Astrocyte of the hippocampus (primary cell): ENCODE measurements around the gene ABL1.

ENCODE experiments used
- DNase-seq: peaks from one replicate; pipeline ENCODE4 v3.0.0; 2011; ENCODE audit warnings: low read depth, low spot score

The ABL1 gene

DNA sequence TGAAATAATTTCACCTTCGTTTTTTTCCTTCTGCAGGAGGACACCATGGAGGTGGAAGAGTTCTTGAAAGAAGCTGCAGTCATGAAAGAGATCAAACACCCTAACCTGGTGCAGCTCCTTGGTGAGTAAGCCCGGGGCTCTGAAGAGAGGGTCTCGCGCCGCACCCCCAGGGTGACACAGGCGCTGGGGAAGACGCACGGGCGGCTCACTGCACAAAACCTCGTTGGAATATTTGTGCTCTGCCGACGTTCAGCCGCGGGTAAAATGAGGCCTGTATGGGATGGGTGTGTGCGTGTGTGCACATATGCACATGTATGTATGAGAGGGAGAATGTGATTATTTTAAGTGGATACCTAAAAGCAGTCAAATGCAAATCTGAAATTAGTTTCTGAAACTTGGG is 37.0 kb downstream of the ABL1 start:
- DNase-seq = no peak

DNA sequence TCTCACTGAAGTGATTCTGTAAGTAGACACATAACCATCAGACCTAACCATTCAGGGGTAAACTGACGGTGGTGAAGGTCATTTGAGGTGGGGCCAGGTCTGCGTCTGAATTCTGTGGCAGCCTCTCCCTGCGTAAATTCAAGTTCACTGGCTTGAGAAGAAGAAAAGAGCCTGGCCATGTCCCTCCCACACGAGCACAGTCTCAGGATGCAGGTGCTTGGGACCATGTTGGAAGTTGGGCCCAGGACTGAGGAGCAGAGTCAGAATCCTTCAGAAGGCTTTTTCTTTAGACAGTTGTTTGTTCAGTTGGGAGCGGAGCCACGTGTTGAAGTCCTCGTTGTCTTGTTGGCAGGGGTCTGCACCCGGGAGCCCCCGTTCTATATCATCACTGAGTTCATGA is 37.5 kb downstream of the ABL1 start:
- no peak for DNase-seq

DNA sequence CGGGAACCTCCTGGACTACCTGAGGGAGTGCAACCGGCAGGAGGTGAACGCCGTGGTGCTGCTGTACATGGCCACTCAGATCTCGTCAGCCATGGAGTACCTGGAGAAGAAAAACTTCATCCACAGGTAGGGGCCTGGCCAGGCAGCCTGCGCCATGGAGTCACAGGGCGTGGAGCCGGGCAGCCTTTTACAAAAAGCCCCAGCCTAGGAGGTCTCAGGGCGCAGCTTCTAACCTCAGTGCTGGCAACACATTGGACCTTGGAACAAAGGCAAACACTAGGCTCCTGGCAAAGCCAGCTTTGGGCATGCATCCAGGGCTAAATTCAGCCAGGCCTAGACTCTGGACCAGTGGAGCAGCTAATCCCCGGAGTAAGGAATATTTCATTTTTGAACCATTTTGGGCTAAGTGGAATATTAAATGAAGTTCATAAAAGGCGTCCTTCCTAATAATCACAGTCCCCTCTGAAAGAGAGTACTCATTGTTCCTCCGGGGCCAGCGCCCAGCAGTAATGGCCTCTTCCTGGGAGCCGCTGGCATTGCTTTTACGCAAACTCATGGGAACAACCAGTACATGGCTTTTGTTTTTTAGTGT is 38.0 kb downstream of the ABL1 start:
- DNase-seq = peak; percentile 79

DNA sequence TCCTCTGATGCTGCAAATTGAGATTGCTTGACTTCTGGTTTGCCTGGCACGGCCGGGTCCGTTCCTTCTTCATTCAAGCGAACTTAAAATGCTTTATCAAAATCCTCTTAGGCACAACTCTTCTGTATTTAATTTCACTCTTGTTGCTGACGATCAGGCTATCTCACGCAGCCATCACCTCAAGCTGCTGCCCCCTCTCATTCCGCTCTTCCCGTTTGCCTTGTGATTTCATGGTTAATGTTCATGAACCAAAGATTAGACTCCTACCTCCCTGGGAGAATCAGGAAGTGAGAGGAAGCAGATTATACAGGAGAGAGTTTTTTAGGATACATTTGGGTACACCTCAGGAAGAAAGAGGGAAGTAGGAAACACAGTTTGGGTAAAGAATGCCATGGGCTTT is 38.9 kb downstream of the ABL1 start:
- DNase-seq = no peak

DNA sequence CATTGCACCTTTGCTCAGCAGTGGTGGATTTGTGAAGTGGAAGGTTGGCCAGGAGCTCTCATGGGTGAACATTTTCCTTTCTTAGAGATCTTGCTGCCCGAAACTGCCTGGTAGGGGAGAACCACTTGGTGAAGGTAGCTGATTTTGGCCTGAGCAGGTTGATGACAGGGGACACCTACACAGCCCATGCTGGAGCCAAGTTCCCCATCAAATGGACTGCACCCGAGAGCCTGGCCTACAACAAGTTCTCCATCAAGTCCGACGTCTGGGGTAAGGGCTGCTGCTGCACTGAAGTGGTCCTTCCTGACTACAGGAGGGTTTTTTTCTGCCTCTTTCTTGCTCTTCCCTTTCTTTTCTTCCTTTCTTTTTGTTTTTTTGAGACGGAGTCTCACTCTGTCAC is 39.7 kb downstream of the ABL1 start:
- DNase-seq = no peak

DNA sequence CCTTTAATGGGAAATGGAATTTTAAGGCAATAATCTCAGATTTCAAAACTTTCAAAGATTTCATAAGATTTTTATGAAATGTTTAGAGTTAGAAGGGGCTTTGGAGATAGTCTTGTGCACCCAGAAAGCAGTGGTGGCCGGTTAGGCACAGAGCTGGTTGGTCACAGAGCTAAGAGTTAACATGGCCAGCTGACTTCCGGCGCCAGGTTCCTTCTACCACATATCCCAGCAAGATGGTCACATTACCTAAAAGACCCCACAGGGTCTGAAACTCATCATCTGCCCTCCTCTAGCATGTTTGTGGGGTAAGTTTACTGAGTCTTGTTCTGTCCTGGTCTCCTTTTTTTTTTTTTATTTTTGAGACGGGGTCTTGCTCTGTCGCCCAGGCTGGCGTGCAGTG is 42.2 kb downstream of the ABL1 start:
- DNase-seq = no peak

DNA sequence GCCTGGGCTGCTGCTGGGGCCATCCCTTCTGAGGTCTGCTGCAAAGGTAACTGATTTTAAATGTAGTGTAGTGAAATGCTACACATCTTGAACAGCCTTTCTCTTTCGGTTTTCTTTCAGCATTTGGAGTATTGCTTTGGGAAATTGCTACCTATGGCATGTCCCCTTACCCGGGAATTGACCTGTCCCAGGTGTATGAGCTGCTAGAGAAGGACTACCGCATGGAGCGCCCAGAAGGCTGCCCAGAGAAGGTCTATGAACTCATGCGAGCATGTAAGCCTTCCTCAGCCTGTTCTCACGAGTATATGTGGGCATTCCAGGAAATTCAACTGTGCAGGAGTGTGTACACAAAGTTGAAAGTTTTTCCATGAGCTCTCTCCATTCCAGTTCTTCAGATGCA is 43.2 kb downstream of the ABL1 start:
- DNase-seq = no peak

DNA sequence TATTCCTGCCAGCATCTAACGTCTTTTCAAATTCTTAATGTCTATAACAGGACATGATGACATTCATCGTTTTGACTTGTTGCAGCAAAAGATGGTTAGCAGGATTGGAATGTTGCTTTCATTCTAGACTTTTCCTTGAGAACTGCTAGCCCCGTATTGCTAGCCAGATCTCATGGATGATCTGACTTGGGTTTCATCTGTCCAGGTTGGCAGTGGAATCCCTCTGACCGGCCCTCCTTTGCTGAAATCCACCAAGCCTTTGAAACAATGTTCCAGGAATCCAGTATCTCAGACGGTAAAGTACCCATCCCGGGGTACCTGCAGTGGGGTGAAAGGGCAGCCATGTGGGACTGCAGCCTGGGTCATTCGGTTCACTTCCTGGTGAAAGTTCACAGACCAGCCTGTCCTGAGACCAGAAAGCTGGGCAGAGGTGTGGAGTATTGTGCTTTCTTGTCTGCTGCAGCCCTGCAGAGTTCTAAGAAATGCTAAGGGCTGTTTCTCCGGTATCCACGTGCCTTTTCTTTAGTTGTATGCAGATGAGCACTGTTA is 44.9 kb downstream of the ABL1 start:
- no peak for DNase-seq

DNA sequence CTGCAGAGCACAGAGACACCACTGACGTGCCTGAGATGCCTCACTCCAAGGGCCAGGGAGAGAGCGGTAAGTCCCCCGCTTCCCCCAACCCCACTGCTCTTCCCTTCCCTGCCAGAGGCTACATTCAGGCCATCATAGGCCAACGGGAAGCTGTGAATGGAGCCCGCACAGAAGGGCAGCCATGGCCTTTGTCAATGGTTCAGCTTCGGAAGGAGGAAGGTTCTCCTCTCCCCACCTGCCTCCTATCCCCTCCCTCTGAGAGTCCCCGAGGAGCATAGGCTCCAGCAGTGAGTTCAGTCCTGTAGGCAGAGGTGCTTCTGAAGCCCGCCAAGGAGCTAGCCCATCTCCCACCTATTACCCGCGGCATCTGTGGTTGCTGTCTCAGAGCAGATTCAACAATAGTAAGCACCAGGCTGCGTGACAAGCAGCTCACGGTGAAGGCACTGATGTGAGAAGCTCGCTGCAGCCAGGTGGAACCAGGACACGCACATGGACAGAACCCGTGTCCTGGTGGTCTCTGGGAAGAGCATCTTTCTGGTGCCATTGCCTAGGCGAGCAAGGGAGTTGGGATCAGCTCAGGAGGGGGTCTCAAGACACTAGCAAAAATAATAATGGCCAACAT is 45.7 kb downstream of the ABL1 start:
- DNase-seq = no peak

DNA sequence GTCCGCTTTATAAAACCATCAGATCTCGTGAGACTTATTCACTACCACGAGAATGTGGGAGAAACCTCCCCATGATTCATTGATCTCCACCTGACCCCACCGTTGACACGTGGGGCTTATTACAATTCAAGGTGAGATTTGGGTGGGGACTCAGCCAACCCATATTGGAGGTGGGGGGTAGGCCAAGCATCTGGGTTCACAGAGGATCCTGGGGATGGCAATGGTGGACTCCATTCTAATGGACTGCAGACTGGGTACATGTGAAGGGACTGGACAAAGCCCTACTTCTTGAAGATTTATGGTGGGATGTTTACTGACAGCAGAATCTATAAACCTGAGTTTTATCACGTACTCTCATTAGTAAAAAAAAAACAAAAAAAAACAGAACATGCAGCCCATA is 46.5 kb downstream of the ABL1 start:
- DNase-seq = no peak

DNA sequence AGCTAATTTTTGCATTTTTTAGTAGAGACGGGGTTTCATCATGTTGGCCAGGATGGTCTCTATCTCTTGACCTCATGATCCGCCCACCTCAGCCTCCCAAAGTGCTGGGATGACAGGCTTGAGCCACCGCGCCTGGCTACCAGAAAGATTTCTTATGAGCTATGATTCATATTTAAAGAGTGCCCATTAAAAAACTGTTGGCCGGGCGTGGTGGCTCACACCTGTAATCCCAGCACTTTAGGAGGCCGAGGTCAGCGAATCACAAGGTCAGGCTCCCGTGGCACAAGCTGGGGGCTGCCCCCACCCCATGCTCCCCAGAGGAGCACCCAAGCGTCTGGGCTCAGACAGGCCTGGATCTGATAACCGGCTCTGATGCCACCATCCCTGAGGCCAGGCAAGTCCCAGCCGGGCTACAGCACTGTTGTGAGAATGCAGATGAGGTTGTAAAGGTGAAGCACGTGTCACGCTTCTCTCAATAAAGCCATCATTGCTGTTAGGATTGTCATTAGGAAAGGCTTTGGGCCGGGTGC is 47.7 kb downstream of the ABL1 start:
- no peak for DNase-seq

DNA sequence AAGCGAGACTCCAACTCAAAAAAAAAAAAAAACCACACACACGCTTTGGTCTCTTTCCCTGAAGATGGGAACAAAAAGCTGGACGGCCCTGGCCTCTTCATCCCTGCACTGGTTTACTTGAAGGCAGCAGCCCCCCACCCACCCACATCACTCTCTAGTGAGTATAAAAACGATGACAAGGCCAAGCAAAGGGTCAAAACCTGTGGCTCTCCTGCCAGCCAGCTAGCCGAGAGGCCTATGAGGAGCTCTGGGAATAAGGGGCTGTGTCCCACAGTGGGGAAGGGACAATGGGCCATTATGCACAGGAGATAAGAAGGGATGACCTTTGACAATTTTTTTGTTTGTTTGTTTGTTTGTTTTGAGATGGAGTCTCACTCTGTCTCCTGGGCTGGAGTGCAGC is 48.4 kb downstream of the ABL1 start:
- no peak for DNase-seq

DNA sequence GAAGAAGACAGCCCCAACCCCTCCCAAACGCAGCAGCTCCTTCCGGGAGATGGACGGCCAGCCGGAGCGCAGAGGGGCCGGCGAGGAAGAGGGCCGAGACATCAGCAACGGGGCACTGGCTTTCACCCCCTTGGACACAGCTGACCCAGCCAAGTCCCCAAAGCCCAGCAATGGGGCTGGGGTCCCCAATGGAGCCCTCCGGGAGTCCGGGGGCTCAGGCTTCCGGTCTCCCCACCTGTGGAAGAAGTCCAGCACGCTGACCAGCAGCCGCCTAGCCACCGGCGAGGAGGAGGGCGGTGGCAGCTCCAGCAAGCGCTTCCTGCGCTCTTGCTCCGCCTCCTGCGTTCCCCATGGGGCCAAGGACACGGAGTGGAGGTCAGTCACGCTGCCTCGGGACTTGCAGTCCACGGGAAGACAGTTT is 49.1 kb downstream of the ABL1 start:
- no peak for DNase-seq

DNA sequence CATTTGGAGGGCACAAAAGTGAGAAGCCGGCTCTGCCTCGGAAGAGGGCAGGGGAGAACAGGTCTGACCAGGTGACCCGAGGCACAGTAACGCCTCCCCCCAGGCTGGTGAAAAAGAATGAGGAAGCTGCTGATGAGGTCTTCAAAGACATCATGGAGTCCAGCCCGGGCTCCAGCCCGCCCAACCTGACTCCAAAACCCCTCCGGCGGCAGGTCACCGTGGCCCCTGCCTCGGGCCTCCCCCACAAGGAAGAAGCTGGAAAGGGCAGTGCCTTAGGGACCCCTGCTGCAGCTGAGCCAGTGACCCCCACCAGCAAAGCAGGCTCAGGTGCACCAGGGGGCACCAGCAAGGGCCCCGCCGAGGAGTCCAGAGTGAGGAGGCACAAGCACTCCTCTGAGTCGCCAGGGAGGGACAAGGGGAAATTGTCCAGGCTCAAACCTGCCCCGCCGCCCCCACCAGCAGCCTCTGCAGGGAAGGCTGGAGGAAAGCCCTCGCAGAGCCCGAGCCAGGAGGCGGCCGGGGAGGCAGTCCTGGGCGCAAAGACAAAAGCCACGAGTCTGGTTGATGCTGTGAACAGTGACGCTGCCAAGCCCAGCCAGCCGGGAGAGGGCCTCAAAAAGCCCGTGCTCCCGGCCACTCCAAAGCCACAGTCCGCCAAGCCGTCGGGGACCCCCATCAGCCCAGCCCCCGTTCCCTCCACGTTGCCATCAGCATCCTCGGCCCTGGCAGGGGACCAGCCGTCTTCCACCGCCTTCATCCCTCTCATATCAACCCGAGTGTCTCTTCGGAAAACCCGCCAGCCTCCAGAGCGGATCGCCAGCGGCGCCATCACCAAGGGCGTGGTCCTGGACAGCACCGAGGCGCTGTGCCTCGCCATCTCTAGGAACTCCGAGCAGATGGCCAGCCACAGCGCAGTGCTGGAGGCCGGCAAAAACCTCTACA is 49.8 kb downstream of the ABL1 start:
- no peak for DNase-seq

DNA sequence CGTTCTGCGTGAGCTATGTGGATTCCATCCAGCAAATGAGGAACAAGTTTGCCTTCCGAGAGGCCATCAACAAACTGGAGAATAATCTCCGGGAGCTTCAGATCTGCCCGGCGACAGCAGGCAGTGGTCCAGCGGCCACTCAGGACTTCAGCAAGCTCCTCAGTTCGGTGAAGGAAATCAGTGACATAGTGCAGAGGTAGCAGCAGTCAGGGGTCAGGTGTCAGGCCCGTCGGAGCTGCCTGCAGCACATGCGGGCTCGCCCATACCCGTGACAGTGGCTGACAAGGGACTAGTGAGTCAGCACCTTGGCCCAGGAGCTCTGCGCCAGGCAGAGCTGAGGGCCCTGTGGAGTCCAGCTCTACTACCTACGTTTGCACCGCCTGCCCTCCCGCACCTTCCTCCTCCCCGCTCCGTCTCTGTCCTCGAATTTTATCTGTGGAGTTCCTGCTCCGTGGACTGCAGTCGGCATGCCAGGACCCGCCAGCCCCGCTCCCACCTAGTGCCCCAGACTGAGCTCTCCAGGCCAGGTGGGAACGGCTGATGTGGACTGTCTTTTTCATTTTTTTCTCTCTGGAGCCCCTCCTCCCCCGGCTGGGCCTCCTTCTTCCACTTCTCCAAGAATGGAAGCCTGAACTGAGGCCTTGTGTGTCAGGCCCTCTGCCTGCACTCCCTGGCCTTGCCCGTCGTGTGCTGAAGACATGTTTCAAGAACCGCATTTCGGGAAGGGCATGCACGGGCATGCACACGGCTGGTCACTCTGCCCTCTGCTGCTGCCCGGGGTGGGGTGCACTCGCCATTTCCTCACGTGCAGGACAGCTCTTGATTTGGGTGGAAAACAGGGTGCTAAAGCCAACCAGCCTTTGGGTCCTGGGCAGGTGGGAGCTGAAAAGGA is 50.7 kb downstream of the ABL1 start:
- DNase-seq = no peak

DNA sequence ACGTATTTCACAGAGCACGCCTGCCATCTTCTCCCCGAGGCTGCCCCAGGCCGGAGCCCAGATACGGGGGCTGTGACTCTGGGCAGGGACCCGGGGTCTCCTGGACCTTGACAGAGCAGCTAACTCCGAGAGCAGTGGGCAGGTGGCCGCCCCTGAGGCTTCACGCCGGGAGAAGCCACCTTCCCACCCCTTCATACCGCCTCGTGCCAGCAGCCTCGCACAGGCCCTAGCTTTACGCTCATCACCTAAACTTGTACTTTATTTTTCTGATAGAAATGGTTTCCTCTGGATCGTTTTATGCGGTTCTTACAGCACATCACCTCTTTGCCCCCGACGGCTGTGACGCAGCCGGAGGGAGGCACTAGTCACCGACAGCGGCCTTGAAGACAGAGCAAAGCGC is 51.9 kb downstream of the ABL1 start:
- no peak for DNase-seq

DNA sequence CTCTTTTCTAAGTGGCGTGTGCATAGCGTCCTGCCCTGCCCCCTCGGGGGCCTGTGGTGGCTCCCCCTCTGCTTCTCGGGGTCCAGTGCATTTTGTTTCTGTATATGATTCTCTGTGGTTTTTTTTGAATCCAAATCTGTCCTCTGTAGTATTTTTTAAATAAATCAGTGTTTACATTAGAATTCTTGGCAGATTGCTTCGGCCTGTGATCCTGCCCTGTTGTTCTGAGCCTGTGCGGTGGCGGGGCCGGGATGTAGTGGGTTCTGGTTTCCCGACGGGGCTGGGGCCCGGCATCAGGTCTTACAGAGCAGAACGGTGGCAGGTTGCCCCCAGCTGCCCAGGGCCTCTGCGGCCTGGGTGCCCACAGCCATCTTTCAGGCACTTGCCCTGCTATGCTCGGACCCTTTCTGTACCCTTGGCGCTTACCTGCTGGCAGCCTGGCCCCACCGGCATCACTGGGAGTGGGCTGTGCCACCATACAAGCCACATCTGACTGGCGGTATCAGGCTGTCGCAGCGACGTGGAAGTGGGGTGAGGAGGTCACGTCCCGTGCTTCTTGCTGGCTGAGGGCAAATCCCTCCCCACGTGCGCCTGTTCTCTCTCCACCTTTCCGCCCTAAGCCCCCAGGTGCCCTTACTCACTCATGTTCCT is 52.6 kb downstream of the ABL1 start:
- DNase-seq = no peak

DNA sequence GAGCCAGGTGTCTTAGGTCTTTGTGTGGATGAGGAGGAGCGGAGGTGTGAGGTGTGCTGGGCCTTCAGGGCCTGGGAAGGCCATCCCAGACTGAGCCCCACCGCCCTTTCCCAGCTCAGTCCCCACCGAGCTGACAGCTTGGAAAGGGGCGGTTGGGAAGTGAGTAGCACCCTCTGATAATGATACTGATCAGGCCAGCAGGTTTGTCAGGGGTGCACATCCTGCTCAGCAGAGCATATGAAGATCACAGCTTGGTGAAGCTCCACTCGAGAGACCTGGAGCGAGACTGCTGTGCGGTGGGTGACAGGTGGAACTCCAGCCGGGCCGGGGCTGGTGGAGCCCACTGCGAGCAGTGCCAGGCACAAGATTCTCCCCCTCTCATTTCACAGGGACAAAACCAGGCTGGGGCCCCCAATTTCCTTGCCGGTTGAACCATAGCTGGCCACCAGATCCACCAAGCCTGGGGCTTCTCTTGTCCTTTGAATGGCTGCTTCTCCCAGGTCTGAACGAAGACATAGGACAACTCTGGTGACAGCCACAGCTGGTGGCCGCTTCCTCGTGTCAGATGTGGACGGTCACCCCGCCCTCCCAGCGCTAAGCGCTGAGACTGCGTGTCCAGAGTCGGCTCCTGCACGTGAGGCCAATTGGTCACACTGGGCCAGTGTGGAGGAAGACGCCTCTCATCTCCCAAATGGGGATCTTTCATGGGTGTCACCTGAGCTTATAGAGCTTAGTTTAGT is 53.3 kb downstream of the ABL1 start:
- no peak for DNase-seq

DNA sequence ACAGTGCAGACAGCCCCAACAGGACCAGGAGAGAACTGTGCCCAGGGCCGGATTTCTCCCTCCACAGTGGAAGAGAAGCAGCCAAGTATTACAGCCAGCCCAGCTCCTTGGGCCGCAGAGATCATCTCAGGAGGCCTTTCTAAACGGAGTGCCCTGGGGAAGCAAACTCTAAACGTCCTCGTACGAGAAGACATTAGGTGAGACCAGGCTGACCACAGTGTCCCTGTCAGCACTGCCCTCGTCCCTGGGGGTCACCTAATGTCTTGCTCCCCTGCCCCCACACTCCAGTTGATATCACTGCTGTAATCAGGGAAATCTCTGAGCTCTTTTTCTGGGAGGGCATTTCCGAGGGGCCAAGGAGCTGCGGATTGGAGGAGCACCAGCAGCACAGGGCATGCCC is 55.1 kb downstream of the ABL1 start:
- DNase-seq = no peak
